ENCODE measurements around the gene ADGRG2. TPM values are rescaled to one million over a fixed set of nuclear protein-coding genes. Genes with fewer than 3 reads are reported as not detected.
"Not testable (repeated sequence)": the region's sequence is repeated elsewhere in the genome, so short reads cannot be mapped to it uniquely, and the experiment has no call there.

ADGRG2 gene
- total RNA-seq, 2 experiments from 2014 or later: not detected

DNA sequence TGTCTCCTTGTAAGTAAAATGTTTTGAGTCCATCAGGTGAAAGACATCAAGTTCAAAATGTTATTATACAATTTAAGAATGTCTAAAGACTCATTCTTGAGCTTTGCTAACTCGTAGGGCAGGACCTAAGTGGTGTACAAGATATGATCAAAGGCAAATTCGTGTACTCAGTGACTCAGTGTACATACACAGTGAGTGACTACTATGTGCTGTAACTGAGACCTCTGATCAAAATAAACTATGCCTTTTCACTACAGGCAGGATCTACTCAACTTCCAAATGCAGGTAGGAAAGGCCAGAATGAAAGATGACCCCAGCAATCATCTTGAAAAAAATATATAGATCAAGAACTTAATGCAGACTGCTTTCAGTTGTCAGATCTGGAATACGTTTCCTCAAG is 49.9 kb downstream of the ADGRG2 start:
- TF ChIP-seq EZH2phosphoT487 (IDR thresholded peaks at IDR 0.05; ENCODE audit: borderline replicate concordance, low read depth, low read length) (no peak), CTCF (conservative IDR thresholded peaks at IDR 0.05; ENCODE audit: low read length) (no peak)
- Histone ChIP-seq H3K9me3 (ENCODE audit: low read length) (no peaks in the 10 kb centered on the region), H3K79me2 (ENCODE audit: insufficient read depth, low read depth, low read length) (no peaks in the 10 kb centered on the region), H2AFZ (ENCODE audit: low read length) (no peak overlapping the region), H3K9me2 (ENCODE audit: insufficient read depth, low read length) (no peaks in the 10 kb centered on the region), H4K20me1 (ENCODE audit: insufficient read depth, low read length) (no peaks in the 10 kb centered on the region), H3K36me3 (ENCODE audit: insufficient read depth, low read length) (no peaks in the 10 kb centered on the region), H3K4me3 (ENCODE audit: low read depth, low read length, poor library complexity, severe bottlenecking) (no peak overlapping the region), H3K27ac (ENCODE audit: low read depth, low read length, poor library complexity, severe bottlenecking) (no peak overlapping the region), H3K4me2 (ENCODE audit: low read length) (no peak overlapping the region), H3K4me1 (ENCODE audit: insufficient read depth, low read length, poor library complexity, severe bottlenecking) (no peaks in the 10 kb centered on the region)
- CTCF ChIA-PET (ENCODE audit: unreplicated experiment): no interaction called here
- BruUV-seq (replicated peaks): no TSS peak
- no peak for DNase-seq (ENCODE audit: low spot score)
- POLR2A ChIA-PET: no interaction called here
- intact Hi-C loops (cut with micrococcal nuclease; ENCODE audit: unreplicated experiment): no loop called here

GRCh38 chrX:19070555-19070994 is 51.7 kb downstream of the ADGRG2 start:
- H3K79me2 ChIP-seq (ENCODE audit: insufficient read depth, low read depth, low read length): no peaks in the 10 kb centered on the region
- POLR2A ChIA-PET: no interaction called here
- no peaks in the 10 kb centered on the region for H3K36me3 ChIP-seq (ENCODE audit: insufficient read depth, low read length)
- BruUV-seq (replicated peaks): no TSS peak
- H3K9me3 ChIP-seq (ENCODE audit: low read length): no peaks in the 10 kb centered on the region
- no peaks in the 10 kb centered on the region for H3K9me2 ChIP-seq (ENCODE audit: insufficient read depth, low read length)
- no peak overlapping the region for H3K27ac ChIP-seq (ENCODE audit: low read depth, low read length, poor library complexity, severe bottlenecking)
- H3K4me1 ChIP-seq (ENCODE audit: insufficient read depth, low read length, poor library complexity, severe bottlenecking): no peaks in the 10 kb centered on the region
- CTCF ChIA-PET (ENCODE audit: unreplicated experiment): no interaction called here
- no peak overlapping the region for H2AFZ ChIP-seq (ENCODE audit: low read length)
- no peak overlapping the region for H3K4me2 ChIP-seq (ENCODE audit: low read length)
- TF ChIP-seq EZH2phosphoT487 (IDR thresholded peaks at IDR 0.05; ENCODE audit: borderline replicate concordance, low read depth, low read length) (no peak), CTCF (conservative IDR thresholded peaks at IDR 0.05; ENCODE audit: low read length) (no peak)
- no peaks in the 10 kb centered on the region for H4K20me1 ChIP-seq (ENCODE audit: insufficient read depth, low read length)
- intact Hi-C loops (cut with micrococcal nuclease; ENCODE audit: unreplicated experiment): no loop called here
- no peak for DNase-seq (ENCODE audit: low spot score)
- H3K4me3 ChIP-seq (ENCODE audit: low read depth, low read length, poor library complexity, severe bottlenecking): no peak overlapping the region

GRCh38 chrX:19066987-19067386 is 55.3 kb downstream of the ADGRG2 start:
- H2AFZ ChIP-seq (ENCODE audit: low read length); DNase-seq (ENCODE audit: low spot score); H3K27ac ChIP-seq (ENCODE audit: low read depth, low read length, poor library complexity, severe bottlenecking); CTCF ChIA-PET (ENCODE audit: unreplicated experiment); H3K4me2 ChIP-seq (ENCODE audit: low read length); H3K36me3 ChIP-seq (ENCODE audit: insufficient read depth, low read length); H3K4me1 ChIP-seq (ENCODE audit: insufficient read depth, low read length, poor library complexity, severe bottlenecking); H3K4me3 ChIP-seq (ENCODE audit: low read depth, low read length, poor library complexity, severe bottlenecking); BruUV-seq (replicated peaks); intact Hi-C loops (cut with micrococcal nuclease; ENCODE audit: unreplicated experiment); H3K9me2 ChIP-seq (ENCODE audit: insufficient read depth, low read length); H3K9me3 ChIP-seq (ENCODE audit: low read length); H4K20me1 ChIP-seq (ENCODE audit: insufficient read depth, low read length); H3K79me2 ChIP-seq (ENCODE audit: insufficient read depth, low read depth, low read length); POLR2A ChIA-PET: not testable (repeated sequence)

Measured in OCI-LY7 (cell line).